IMR-90 (cell line): Measurements from ENCODE around the gene RBM23. TPM values are rescaled to one million over a fixed set of nuclear protein-coding genes. Genes with fewer than 3 reads are reported as not detected.

ENCODE experiments used
- ATAC-seq: fragments of 200-7000 bp; cut with Tn5 transposase; 2 replicates; pipeline ENCODE4 v1.9.1; 2020; ENCODE audit warnings: low read depth, mild to moderate bottlenecking, moderate library complexity
- BruUV-seq: library from RNA; stranded (reverse); fragments of 400-500 nt; replicated peaks from 2 replicates; lab custom pipeline; 2021; lab: Mats Ljungman, UMichigan
- CTCF ChIA-PET: fragments of 300-600 bp; formaldehyde crosslinking; extraction: SDS; loops from one replicate; lab custom pipeline; 2021; ENCODE audit warnings: antibody characterized with exemption; lab: Yijun Ruan, JAX
- POLR2A ChIA-PET: fragments of 300-600 bp; sonication (Branson Sonifier 250); formaldehyde crosslinking; loops from one replicate; lab custom pipeline; 2022; ENCODE audit warnings: antibody characterized with exemption; ENCODE audit not compliant: unreplicated experiment; lab: Charles Lee
- DNase-seq: peaks from one replicate; pipeline ENCODE4 v3.0.0; 2013
- H2AFZ ChIP-seq: replicated peaks from 2 replicates; pipeline ENCODE3; 2013; ENCODE audit warnings: low read length, mild to moderate bottlenecking; ENCODE audit not compliant: poor library complexity
- H2AK5ac ChIP-seq: 2 replicates; pipeline ENCODE4 v1.6.1; 2013; ENCODE audit warnings: low read depth, low read length, inconsistent platforms
- H2AK9ac ChIP-seq: replicated peaks from 2 replicates; pipeline ENCODE3; 2013; ENCODE audit warnings: mild to moderate bottlenecking, low read depth, low read length, moderate library complexity; ENCODE audit not compliant: poor library complexity
- H2BK120ac ChIP-seq: 2 replicates; pipeline ENCODE4 v1.6.1; 2013; ENCODE audit warnings: low read depth, low read length, inconsistent platforms
- H2BK15ac ChIP-seq: 3 replicates; pipeline ENCODE4 v1.6.1; 2013; ENCODE audit warnings: low read depth, low read length, inconsistent platforms
- H2BK20ac ChIP-seq: 2 replicates; pipeline ENCODE4 v1.6.1; 2013; ENCODE audit warnings: low read depth, mild to moderate bottlenecking, inconsistent platforms, low read length, moderate library complexity
- H2BK5ac ChIP-seq: 2 replicates; pipeline ENCODE4 v1.6.1; 2013; ENCODE audit warnings: mild to moderate bottlenecking, low read depth, low read length, inconsistent platforms; ENCODE audit not compliant: poor library complexity, severe bottlenecking
- H3K14ac ChIP-seq: replicated peaks from 2 replicates; pipeline ENCODE4 v1.6.1; 2013; ENCODE audit warnings: low read depth, low read length, inconsistent platforms
- H3K18ac ChIP-seq: 2 replicates; pipeline ENCODE4 v1.6.1; 2013; ENCODE audit warnings: low read depth, low read length, control low read depth
- H3K23ac ChIP-seq: 2 replicates; pipeline ENCODE4 v1.6.1; 2013; ENCODE audit warnings: low read depth, low read length, inconsistent platforms
- H3K27ac ChIP-seq: 2 replicates; pipeline ENCODE4 v1.5.1; 2013; ENCODE audit warnings: mild to moderate bottlenecking, control low read depth, low read length; ENCODE audit not compliant: insufficient read depth
- H3K27me3 ChIP-seq: 2 replicates; pipeline ENCODE4 v1.6.1; 2013; ENCODE audit warnings: low read length; ENCODE audit not compliant: control insufficient read depth, insufficient read depth
- H3K36me3 ChIP-seq: 2 replicates; pipeline ENCODE4 v1.6.1; 2013; ENCODE audit warnings: low read length, mixed read lengths; ENCODE audit not compliant: control insufficient read depth, insufficient read depth
- H3K4ac ChIP-seq: 2 replicates; pipeline ENCODE4 v1.6.1; 2013; ENCODE audit warnings: low read depth, low read length, inconsistent platforms
- H3K4me1 ChIP-seq: 2 replicates; pipeline ENCODE4 v1.6.1; 2013; ENCODE audit warnings: low read length, mixed read lengths; ENCODE audit not compliant: control insufficient read depth, insufficient read depth
- H3K4me2 ChIP-seq: 2 replicates; pipeline ENCODE4 v1.6.1; 2013; ENCODE audit warnings: low read depth, mild to moderate bottlenecking, control low read depth, low read length, moderate library complexity
- H3K4me3 ChIP-seq: 2 replicates; pipeline ENCODE4 v1.5.1; 2013; ENCODE audit warnings: low read depth, mild to moderate bottlenecking, control low read depth, low read length, moderate library complexity; ENCODE audit not compliant: insufficient read depth
- H3K56ac ChIP-seq: 2 replicates; pipeline ENCODE4 v1.6.1; 2013; ENCODE audit warnings: low read length, inconsistent platforms; ENCODE audit not compliant: insufficient read depth; ENCODE audit errors: extremely low read depth
- H3K79me1 ChIP-seq, 2 experiments: 2 replicates each; pipeline ENCODE4 v1.6.1; 2013; ENCODE audit warnings: low read length in 2 of 2, inconsistent platforms in 1 of 2, low read depth in 1 of 2
- H3K9ac ChIP-seq: 2 replicates; pipeline ENCODE4 v1.6.1; 2013; ENCODE audit warnings: low read depth, low read length, control low read depth
- H3K9me1 ChIP-seq: 2 replicates; pipeline ENCODE4 v1.6.1; 2013; ENCODE audit warnings: low read length, inconsistent platforms; ENCODE audit not compliant: insufficient read depth
- H3K9me3 ChIP-seq: 2 replicates; pipeline ENCODE4 v1.6.1; 2013; ENCODE audit warnings: low read length; ENCODE audit not compliant: control insufficient read depth, insufficient read depth
- H4K20me1 ChIP-seq: 2 replicates; pipeline ENCODE4 v1.6.1; 2013; ENCODE audit warnings: low read length, inconsistent platforms; ENCODE audit not compliant: insufficient read depth
- H4K5ac ChIP-seq: 2 replicates; pipeline ENCODE4 v1.6.1; 2013; ENCODE audit warnings: mild to moderate bottlenecking, low read depth, low read length, control low read depth
- H4K8ac ChIP-seq, 2 experiments: 2 replicates each; pipeline ENCODE4 v1.6.1; 2013; ENCODE audit warnings: low read depth in 2 of 2, low read length in 2 of 2, control low read depth in 1 of 2, inconsistent platforms in 1 of 2
- H4K91ac ChIP-seq: 2 replicates; pipeline ENCODE4 v1.6.1; 2013; ENCODE audit warnings: low read depth, low read length, inconsistent platforms; ENCODE audit not compliant: insufficient read depth
- BHLHE40 ChIP-seq: fragments of 150-350 bp; IDR thresholded peaks from 2 replicates; pipeline ENCODE4 v1.6.1; 2016; ENCODE audit warnings: mild to moderate bottlenecking, low read depth, low read length
- CEBPB ChIP-seq: IDR thresholded peaks from 2 replicates; pipeline ENCODE4 v1.6.1; 2012; ENCODE audit warnings: low read depth, low read length, improper control_type of control experiment
- CHD1 ChIP-seq: IDR thresholded peaks from 2 replicates; pipeline ENCODE4 v1.6.1; 2012; ENCODE audit warnings: low read depth, low read length, improper control_type of control experiment
- MAFK ChIP-seq: IDR thresholded peaks from 2 replicates; pipeline ENCODE4 v1.6.1; 2012; ENCODE audit warnings: low read depth, low read length, improper control_type of control experiment
- MAZ ChIP-seq: IDR thresholded peaks from 2 replicates; pipeline ENCODE4 v1.6.1; 2012; ENCODE audit warnings: low read depth, mild to moderate bottlenecking, low read length, improper control_type of control experiment, moderate library complexity, borderline replicate concordance
- MXI1 ChIP-seq: IDR thresholded peaks from 2 replicates; pipeline ENCODE4 v1.6.1; 2012; ENCODE audit warnings: low read depth, mild to moderate bottlenecking, low read length, moderate library complexity, borderline replicate concordance
- NFE2L2 ChIP-seq: fragments of 150-350 bp; IDR thresholded peaks from 2 replicates; pipeline ENCODE4 v1.6.1; 2016; ENCODE audit warnings: low read depth, mild to moderate bottlenecking, low read length
- POLR2A ChIP-seq: IDR thresholded peaks from 2 replicates; pipeline ENCODE4 v1.6.1; 2012; ENCODE audit warnings: mild to moderate bottlenecking, low read depth, low read length
- RAD21 ChIP-seq: IDR thresholded peaks from 2 replicates; pipeline ENCODE4 v1.6.1; 2012; ENCODE audit warnings: low read length, improper control_type of control experiment
- RCOR1 ChIP-seq: IDR thresholded peaks from 2 replicates; pipeline ENCODE4 v1.6.1; 2012; ENCODE audit warnings: mild to moderate bottlenecking, low read length, improper control_type of control experiment; ENCODE audit not compliant: insufficient replicate concordance
- RFX5 ChIP-seq: IDR thresholded peaks from 2 replicates; pipeline ENCODE4 v1.8.0; 2012; ENCODE audit warnings: low read depth, mild to moderate bottlenecking, low read length, moderate library complexity
- SMC3 ChIP-seq: fragments of 150-350 bp; IDR thresholded peaks from 2 replicates; pipeline ENCODE4 v1.6.1; 2016; ENCODE audit warnings: low read depth, mild to moderate bottlenecking, antibody characterized with exemption, low read length, moderate library complexity
- WGBS, 2 experiments: methylation state at CpG; one replicate each; pipeline versions ENCODE4 v1.1.5 to v1.1.7; 2013; ENCODE audit warnings: missing lambda C conversion rate in 2 of 2; ENCODE audit not compliant: insufficient read length in 1 of 2; ENCODE audit errors: extremely low coverage in 2 of 2; 5-methylcytosine and 5-hydroxymethylcytosine counted together
- dilution Hi-C: fragments of 300-500 bp; cut with HindIII; formaldehyde crosslinking; loops from one replicate; pipeline ENCODE4 v1.14.3; 2018; ENCODE audit warnings: low sequenced_read_pairs; ENCODE audit not compliant: unreplicated experiment
- in situ Hi-C: fragments of 300-500 bp; cut with MboI; formaldehyde crosslinking; loops from 3 replicates; pipeline ENCODE4 v1.14.3; 2019; ENCODE audit warnings: low sequenced_read_pairs, inconsistent platforms, mixed read lengths
- intact Hi-C: fragments of 100-400 bp; cut with micrococcal nuclease; formaldehyde crosslinking; loops from 2 replicates; pipeline ENCODE4 v1.10.0; 2022
- polyA plus RNA-seq, 3 experiments: library from polyadenylated mRNA; depleted of rRNA; stranded (reverse); fragments of >200 nt; gene quantifications; 2 replicates each; pipeline ENCODE4 v1.2.3, GENCODE V29; 2012; ENCODE audit warnings: low replicate concordance in 1 of 3
- total RNA-seq: library from RNA; depleted of rRNA; stranded (reverse); fragments of >200 nt; gene quantifications from 2 replicates; pipeline ENCODE4 v1.2.3, GENCODE V29; 2012

Gene RBM23
- total and polyA plus RNA-seq, 2 of the 4 experiments (the other 2 are of a cell fraction): 44.7 to 375 TPM

- TF ChIP-seq CHD1 (no peak), RFX5 (no peak), CEBPB (no peak)
Measured at GRCh38 chr14:22897357-22897756, 21.6 kb downstream of the RBM23 start (continued).

- H2BK20ac ChIP-seq: 0 out of 2 replicates have a peak overlapping the region, but pooled peaks have one; percentile 28
- 0 out of 2 replicates have a peak overlapping the region, but pooled peaks have one; percentile 26 for H3K14ac ChIP-seq
- POLR2A ChIA-PET: interaction anchor here (0.5 to 0.6 kb wide), 2 partner anchors 85 to 388 kb away, joined by 4 to 5 read pairs; no protein-coding TSS in a partner anchor
- no peak overlapping the region for H2AFZ ChIP-seq
- in situ Hi-C loops: no loop called here
- H2AK5ac ChIP-seq: peak overlapping the region; percentile 73; the same call in 1 of the 2 replicates
- no peak overlapping the region for H2BK5ac ChIP-seq
- peak overlapping the region; percentile 77 for H2AK9ac ChIP-seq
- H4K8ac ChIP-seq: peak overlapping the region in 1 of 2 experiments; percentile 30; a peak in 1 of 4 replicates
- H3K56ac ChIP-seq: no peak overlapping the region
- no peak overlapping the region for H3K4me3 ChIP-seq
- 0 out of 2 replicates have a peak overlapping the region, but pooled peaks have one; percentile 4 for H3K23ac ChIP-seq
- no peaks in the 10 kb centered on the region for H3K27me3 ChIP-seq
- dilution Hi-C loops: no loop called here
- no peak overlapping the region for H3K18ac ChIP-seq
- 0 out of 2 replicates have a peak overlapping the region, but pooled peaks have one; percentile 30 for H2BK120ac ChIP-seq
- TF ChIP-seq NFE2L2: no peak
- TF ChIP-seq MXI1: no peak
- TF ChIP-seq CEBPB: no peak
- TF ChIP-seq BHLHE40: no peak
- no peak for TF ChIP-seq RCOR1
- no peak for TF ChIP-seq SMC3
- TF ChIP-seq POLR2A: no peak
- no peak for TF ChIP-seq MAFK
- TF ChIP-seq RAD21: no peak
- TF ChIP-seq MAZ: no peak
- no peak for TF ChIP-seq CHD1
- no peak for TF ChIP-seq RFX5
- ATAC-seq (no peak), DNase-seq (no peak)
- 80% methylated on average over 1 of the region's 3 CpGs; no CpG with 5 or more reads in 1 of the 2 experiments for WGBS, 2 experiments
- H2BK15ac ChIP-seq: 0 out of 3 replicates have a peak overlapping the region, but pooled peaks have one; percentile 12
- peaks cover 20% of the 10 kb centered on the region for H3K9me1 ChIP-seq
- H3K79me1 ChIP-seq: peaks cover 0 to 17% of the 10 kb centered on the region in 2 experiments; a peak in 3 of 4 replicates
- H3K4me1 ChIP-seq: peaks cover 17% of the 10 kb centered on the region
- H3K36me3 ChIP-seq: peaks cover 9% of the 10 kb centered on the region
- no peak overlapping the region for H3K4ac ChIP-seq
- H4K20me1 ChIP-seq: no peaks in the 10 kb centered on the region
- H3K4me2 ChIP-seq: no peak overlapping the region
- H3K27ac ChIP-seq: no peak overlapping the region
- no peak overlapping the region for H3K9ac ChIP-seq
- no peak overlapping the region for H4K5ac ChIP-seq
- CTCF ChIA-PET: interaction anchor here (1.7 kb wide), 1 partner anchor 74 kb away, joined by 4 read pairs; no protein-coding TSS in a partner anchor
- intact Hi-C loops: loop anchor here (5.0 to 10.0 kb wide), 3 partner anchors 59 to 512 kb away; partner anchors contain the start of gene MMP14
- BruUV-seq: no TSS peak
- H4K91ac ChIP-seq: no peak overlapping the region
- H3K9me3 ChIP-seq: no peaks in the 10 kb centered on the region
Measured at GRCh38 chr14:22896760-22897159, 22.2 kb downstream of the RBM23 start.
